HG03039 (cell line): ENCODE measurements around the gene BTBD2.

Experiments
- ATAC-seq: cut with Tn5 transposase; IDR thresholded peaks from one replicate; pipeline ENCODE4 v1.9.1; 2021; ENCODE audit warnings: mild to moderate bottlenecking, moderate library complexity; ENCODE audit not compliant: unreplicated experiment

BTBD2 gene

DNA sequence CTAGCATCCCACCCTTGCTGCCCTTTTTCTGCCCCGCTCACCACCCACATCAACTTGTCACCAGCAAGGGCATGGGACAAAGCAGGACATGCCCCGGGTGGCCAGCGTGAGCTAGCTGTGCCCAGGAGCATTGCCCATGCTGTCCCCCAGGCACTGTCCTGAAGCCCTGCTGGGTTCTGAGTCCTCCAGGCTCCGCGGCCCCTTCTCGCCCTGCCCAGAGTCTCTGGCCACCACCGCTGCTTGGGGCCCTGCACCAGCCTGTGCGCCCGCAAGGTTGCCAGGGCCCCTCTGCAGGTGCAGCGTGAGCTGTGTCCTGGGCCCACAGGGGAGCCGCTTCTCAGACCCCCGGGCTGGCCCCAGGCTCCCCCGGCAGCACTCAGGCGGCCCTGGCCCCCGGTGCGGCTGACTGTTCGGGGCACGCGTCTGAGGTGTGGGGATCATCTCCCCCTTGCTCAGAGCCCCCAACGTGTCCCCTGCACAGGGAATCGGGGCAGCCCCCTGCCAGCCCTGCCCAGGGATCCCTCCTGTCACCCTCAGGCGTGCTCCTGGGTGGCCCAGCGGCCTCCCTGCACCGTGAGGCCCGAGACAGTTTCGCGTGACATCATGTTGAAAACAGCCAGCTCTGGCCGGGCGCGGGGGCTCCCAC is 70.5 kb downstream of the BTBD2 start:
- ATAC-seq: no peak

- no peak for ATAC-seq
Observed at GRCh38 chr19:1944088-1944915, 71.2 kb downstream of the BTBD2 start.

DNA sequence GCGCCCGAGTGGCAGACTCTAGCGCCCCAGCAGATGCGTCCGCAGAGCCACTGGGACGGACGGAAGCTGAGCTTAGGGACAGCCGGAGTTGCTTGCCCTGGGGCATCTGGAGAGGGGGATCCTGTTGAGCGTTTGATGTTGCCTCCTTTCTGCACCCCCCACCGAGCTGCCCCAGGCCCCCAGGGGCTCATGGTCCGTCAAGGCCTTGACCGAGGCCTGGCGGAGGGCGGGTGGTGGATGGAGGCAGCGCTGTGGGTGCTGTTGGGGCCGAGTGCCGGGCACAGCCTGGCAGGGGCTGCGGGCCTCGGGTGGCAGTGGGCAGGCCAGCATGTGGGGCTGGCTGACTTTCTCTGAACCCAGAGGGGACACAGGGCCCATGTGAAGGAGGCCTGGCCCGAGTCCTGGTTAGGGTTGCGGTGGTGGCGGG is 71.8 kb downstream of the BTBD2 start:
- no peak for ATAC-seq

DNA sequence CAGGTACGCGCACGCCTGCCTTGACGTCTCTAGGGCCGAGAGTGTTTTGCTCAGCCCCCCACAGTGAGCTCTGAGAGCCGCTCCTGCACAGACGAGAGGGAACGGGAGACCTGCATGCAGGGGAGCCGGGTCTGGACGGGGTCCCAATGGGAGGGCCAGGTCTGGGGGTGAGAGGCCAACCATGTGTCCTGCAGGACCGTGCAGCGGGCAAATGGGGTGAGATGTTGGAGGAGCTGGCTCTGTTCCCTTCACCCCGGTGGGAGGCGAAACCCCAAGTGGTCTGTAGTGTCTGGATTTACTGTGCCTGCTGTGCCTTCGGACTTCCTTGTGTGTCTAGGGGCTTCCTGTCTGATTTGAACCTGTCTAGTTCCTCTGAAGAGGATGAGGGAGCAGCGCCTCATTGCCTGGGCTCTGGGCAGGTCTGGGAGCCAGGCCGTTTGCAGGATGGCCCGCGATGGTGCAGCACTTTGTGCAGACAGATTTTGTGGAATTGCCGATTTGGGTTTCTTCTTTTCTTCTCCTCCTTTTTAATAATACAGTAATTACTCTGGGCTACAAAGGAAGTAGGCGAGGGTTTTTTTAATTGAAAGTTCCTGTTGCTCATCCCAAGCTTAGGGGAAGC is 72.5 kb downstream of the BTBD2 start:
- ATAC-seq: no peak

DNA sequence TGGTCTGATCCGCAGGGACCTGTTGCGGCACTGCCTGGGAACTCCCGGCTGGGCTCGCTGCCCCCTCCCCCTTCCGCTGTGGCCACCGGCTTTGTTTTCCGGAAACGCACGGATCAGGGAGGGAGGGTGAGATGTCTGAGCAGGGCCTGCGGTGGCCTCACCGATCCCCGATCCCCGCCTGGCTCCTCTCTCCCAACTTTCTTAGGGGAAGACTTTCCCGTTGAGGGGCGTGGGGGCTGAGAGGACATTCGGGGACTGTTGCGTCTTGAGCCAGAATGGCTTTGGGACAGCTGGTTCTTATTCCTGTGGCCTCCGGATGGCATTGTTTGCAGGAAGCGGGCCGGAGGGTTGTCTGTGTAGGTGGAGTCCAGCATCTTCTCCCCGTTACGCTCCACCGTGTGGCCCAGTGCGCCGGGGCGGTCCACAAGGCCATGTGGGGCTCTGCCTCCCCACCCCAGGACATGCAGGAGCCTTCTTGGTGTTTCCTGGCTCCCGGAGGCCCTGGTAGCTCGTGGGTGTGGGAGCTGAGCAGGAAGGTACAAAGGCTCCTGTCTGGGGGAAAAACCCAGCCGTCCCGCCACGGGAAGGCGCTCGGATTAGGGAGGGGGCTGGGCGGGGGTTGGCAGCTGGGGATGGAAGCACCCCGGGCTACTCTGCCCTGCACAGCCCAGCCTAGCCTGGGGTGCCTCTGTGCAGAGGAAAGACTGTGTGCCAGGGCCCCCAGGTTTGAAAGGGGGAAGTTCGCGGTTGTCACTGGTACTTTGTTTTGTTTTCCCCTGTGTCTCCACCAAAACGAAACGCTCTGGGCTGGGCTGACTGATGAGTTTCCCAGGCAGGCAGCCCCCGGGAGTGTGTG is 73.2 kb downstream of the BTBD2 start:
- ATAC-seq: no peak

DNA sequence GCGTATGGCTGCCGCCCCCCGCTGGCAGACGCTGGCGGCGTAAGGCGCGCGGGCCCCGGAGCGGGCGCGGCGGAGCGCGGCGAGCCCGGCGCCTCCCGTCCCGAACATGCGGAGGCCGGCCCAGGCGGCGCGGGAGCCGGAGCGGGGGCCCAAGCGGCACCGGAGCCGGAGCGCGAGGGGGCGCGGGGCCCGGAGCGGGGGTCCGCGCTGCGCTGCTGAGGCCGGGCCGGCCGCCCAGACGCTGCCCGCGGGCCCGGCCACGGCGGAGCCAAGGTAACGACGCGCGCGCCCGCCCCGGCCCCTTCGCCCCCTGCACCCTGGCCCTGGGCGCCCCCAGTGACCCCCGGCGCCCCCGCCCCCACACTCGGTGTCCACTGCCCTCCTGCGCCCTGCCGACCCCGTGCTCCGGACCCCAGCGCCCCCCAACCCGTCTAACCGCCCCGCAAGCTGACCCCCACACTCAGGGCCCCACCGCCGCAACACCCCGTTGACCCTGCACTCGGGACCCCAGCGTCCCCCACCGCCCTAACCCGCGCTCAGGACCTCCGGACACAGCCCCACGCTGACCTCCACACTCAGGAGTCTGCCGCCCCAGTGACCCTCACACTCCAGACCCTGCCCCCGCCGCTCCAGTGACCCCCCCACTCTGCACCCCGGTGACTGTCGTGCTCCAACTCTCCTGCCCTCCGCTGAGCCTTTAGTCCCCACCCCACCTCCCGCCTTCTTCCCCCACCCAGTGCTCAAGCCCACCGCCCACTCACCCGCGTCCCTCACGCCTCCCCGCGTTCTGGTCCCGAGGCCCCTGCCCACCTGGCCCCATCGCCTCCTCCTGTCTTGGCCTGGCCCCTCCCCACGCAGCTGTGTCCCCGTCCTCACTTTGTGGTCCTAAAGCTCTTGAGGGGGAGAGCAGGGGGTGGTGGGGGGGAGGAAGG is 74.1 kb downstream of the BTBD2 start, which contains the start of gene CSNK1G2:
Gene CSNK1G2 (plus strand): TSS at position 27 of the 932 bp plus-strand sequence. CDS start 28,601 bp downstream, outside the sequence.
- peak; percentile 53 for ATAC-seq

DNA sequence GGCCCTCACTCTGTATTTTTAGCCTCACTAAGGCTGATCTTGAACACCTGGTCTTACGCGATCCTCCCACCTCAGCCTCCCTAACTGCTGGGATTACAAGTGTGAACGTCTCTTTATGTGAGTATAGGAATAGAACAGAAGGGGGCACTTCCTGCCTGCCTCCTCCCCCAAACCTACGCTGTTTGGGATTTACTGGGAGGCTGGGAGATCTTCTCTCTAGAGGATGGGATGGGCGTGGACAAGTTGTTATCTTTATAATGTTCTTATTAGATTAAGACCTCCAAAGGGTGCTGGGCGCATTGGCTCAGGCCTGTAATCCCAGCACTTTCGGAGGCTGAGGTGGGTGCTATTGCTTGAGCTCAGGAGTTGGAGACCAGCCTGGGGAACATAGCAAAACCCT is 77.4 kb downstream of the BTBD2 start:
- no peak for ATAC-seq

DNA sequence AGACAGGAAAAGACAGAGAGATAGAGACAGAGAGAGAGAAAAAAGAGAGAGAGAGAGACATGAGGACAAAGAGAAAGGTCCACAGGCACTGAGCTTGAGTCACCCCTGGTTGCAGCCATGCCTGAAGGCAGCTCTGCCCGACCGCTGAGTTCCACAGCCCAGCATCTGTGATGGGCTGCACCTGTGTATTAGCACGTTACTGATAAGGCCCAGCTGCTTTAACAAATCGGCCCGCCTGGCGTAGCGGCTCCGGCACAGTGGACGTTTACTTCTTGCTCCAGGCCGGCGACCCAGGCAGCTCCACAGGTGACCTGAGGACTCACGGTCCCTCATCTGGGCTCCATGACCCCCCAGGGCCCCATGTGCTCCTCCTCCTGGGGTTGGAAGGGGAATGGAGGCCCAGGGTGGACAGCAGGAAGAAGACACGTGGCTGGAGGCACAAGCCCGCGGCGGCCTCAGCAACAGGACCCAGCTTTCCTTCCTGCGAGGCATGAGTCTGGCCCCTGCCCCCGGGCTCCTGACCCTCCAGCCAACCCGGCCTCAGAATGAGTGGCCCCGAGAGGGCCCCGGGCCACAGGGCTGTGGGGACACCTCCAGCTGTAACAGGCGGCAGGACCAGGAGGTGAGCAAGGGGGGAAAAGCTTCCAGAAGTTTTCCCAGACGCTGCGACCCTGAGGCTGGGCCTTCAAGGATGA is 78.5 kb downstream of the BTBD2 start:
- ATAC-seq: no peak

DNA sequence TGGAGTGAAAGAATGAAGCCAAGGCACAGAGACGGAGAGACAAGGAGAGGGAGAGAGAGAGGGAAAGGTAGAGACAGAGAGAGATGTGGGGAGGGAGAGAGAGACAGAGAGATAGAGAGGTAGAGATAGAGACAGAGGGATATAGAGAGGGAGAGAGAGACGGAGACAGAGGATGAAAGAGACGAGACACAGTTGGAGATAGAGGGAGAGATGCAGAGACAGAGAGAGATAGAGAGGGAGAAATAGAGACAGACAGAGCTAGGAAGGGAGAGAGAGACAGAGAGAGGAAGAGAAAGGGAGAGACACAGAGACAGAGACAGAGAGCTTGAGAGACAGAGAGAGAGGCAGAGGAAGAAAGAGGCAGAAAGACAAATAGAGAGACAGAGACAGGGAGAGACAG is 79.1 kb downstream of the BTBD2 start:
- no peak for ATAC-seq

DNA sequence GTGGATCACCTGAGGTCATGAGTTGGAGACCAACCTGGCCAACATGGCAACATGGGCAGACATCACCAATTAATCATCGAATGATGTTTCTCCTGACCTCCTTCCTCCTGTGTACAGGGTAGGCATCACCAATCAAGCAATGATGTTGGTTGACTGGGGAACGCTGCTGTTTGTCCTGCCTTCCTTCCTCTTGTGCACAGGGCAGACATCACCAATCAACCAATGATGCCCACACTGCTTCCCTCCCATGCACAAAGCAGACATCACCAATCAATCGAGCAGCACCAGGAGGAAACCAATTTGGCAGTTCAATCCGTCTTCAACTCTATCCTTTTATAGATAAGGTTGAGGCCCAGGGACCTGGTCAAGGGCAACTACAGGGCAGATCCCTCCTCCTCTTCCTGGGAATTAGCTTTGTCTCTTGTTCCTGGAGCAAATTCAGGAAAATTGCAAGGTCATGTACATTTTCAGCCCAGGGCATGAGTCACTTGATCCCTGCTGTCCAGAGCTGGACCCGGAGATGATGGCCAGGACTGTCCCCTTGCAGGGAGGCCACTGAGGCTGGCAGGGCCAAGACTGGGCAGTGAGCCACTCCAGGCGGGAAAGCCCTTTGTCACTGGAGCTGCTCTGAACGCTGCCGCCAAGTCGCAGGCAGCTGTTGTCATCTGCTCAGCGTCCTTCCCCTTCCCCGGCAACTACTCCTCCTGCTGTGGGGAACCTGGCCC is 79.9 kb downstream of the BTBD2 start:
- no peak for ATAC-seq
